Breast epithelium (tissue), 4 donors: Measurements from ENCODE around the gene PCNX2. TPM values are rescaled to one million over a fixed set of nuclear protein-coding genes. Genes with fewer than 3 reads are reported as not detected.
"Not testable (repeated sequence)": the region's sequence is repeated elsewhere in the genome, so short reads cannot be mapped to it uniquely, and the experiment has no call there.

Experiments
- DNase-seq, 2 donors: peaks; one replicate each; pipeline ENCODE4 v3.0.0-alpha.2; 2019; ENCODE audit warnings: low spot score in 2 of 2
- H3K27ac ChIP-seq, 2 donors: fragments of 200-600 bp; sonication (generic) in 1 of 2; one replicate each; pipeline ENCODE4 v1.5.1; 2016 to 2019; ENCODE audit warnings: mild to moderate bottlenecking in 1 of 2
- H3K27me3 ChIP-seq, 2 donors: fragments of 200-600 bp; sonication (generic) in 1 of 2; one replicate each; pipeline versions ENCODE4 v1.5.1 to v1.6.0; 2017 to 2019; ENCODE audit warnings: control low read depth in 1 of 2, mild to moderate bottlenecking in 1 of 2
- H3K36me3 ChIP-seq: fragments of 200-600 bp; one replicate; pipeline ENCODE4 v1.5.1; 2019
- H3K4me1 ChIP-seq, 2 donors: fragments of 200-600 bp; sonication (generic); one replicate each; pipeline ENCODE4 v1.5.1; 2016 to 2019; ENCODE audit warnings: control low read depth in 1 of 2
- H3K4me3 ChIP-seq, 3 donors: fragments of 200-600 bp; sonication (generic); 1 replicate in 2 of 3; 2 replicates in 1 of 3; pipeline ENCODE4 v1.5.1; 2016 to 2019; ENCODE audit warnings: mild to moderate bottlenecking in 3 of 3, moderate library complexity in 2 of 3
- H3K9me3 ChIP-seq, 2 donors: fragments of 200-600 bp; sonication (generic) in 1 of 2; one replicate each; pipeline ENCODE4 v1.5.1; 2016 to 2019; ENCODE audit warnings: control low read depth in 1 of 2
- CTCF ChIP-seq, 3 donors: fragments of 450-650 bp; IDR thresholded peaks; one replicate each; pipeline ENCODE4 v1.5.1; 2016 to 2017; ENCODE audit warnings: antibody characterized with exemption in 3 of 3, mild to moderate bottlenecking in 3 of 3, moderate library complexity in 3 of 3
- POLR2A ChIP-seq: fragments of 450-650 bp; IDR thresholded peaks from one replicate; pipeline ENCODE4 v1.6.1; 2016; ENCODE audit warnings: antibody characterized with exemption, mild to moderate bottlenecking, moderate library complexity
- POLR2AphosphoS5 ChIP-seq, 3 donors: sonication (generic); formaldehyde crosslinking; IDR thresholded peaks; one replicate each; pipeline ENCODE4 v1.6.1; 2017; ENCODE audit warnings: antibody characterized with exemption in 3 of 3
- intact Hi-C: fragments of 100-400 bp; cut with DNase I; formaldehyde crosslinking; loops from one replicate; pipeline ENCODE4 v1.15.1; 2023; ENCODE audit warnings: low total_unique reads
- total RNA-seq, 3 donors: library from RNA; depleted of rRNA; stranded (reverse); fragments of >200 nt; gene quantifications; one replicate each; pipeline ENCODE4 v1.1.0, GENCODE V29; 2016

PCNX2 gene
- total RNA-seq, 3 donors from 2014 or later, result 18.7 to 32.6 (median 26.2) TPM

DNA sequence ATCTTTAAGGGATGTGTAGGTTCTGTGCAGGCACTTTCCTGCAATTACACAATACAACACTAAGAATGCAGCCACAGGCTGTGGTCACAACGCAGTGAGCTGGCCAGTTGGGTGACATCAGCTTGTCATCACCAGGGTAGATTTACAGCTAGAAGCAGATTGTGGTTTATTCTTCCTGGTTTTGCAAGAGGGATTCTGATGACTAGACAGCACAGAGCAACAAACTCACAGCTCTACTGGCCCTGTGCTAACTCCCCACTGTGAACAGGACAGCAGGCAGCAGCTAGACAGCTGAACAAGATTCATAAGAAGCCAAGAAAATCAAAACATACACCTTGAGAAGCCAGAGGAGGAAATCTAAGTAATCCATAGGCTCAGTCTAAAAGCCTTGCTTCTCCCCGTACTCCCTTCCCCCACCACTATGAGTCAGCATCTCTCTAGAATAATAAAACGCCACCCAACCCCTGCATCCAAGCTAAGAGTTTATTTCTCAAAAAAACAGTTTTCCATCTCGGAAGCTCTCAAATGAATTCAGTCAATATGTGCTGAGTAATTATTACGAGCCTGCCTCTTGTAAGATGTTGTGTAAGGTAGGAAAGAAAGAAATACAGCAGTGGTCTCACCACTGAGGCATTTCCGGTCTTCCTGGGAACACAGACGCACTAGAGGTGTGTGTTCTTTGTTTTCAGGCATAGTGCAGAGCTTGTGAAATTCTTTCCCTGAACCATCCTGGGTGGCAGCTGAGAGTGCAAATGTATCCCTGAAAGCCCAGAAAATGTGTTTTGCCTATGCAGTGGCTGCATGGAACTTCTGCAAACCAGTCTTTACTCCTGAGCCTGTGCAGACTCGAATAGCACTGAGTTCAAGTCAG is 182.3 kb downstream of the PCNX2 start:
- Histone ChIP-seq H3K27ac (peak overlapping the region; percentile 85), H3K4me1 (peaks cover 0 to 12% of the 10 kb centered on the region in 2 donors), H3K4me3 (peak overlapping the region in 1 of 3 donors; percentile 34), H3K27me3 (no peaks in the 10 kb centered on the region), H3K36me3 (no peaks in the 10 kb centered on the region), H3K9me3 (no peaks in the 10 kb centered on the region)
- DNase-seq, result peak in 1 of 2 donors; percentile 84
- TF ChIP-seq CTCF (IDR thresholded peaks at IDR 0.05) (no peak), POLR2AphosphoS5 (IDR thresholded peaks at IDR 0.05) (peak; percentile 92 to 99 (median 94))
- intact Hi-C loops, result no loop called here

GRCh38 chr1:233112186-233113008 is 183.1 kb downstream of the PCNX2 start:
- DNase-seq, result no peak
- Histone ChIP-seq H3K36me3 (no peaks in the 10 kb centered on the region), H3K4me3 (no peak overlapping the region), H3K27ac (peak overlapping the region; percentile 85), H3K27me3 (no peaks in the 10 kb centered on the region), H3K4me1 (peaks cover 0 to 12% of the 10 kb centered on the region in 2 donors), H3K9me3 (no peaks in the 10 kb centered on the region)
- TF ChIP-seq CTCF (IDR thresholded peaks at IDR 0.05), result no peak
- TF ChIP-seq POLR2AphosphoS5 (IDR thresholded peaks at IDR 0.05), result no peak
- TF ChIP-seq POLR2A, result no peak
- intact Hi-C loops, result no loop called here

- Histone ChIP-seq H3K9me3 (no peaks in the 10 kb centered on the region), H3K27me3 (no peaks in the 10 kb centered on the region), H3K27ac (no peak overlapping the region), H3K4me1 (peaks cover 0 to 12% of the 10 kb centered on the region in 2 donors), H3K36me3 (no peaks in the 10 kb centered on the region), H3K4me3 (no peak overlapping the region)
- DNase-seq, result no peak
- TF ChIP-seq POLR2A (no peak), POLR2AphosphoS5 (IDR thresholded peaks at IDR 0.05) (no peak), CTCF (IDR thresholded peaks at IDR 0.05) (no peak)
- intact Hi-C loops, result no loop called here
Measured at GRCh38 chr1:233111731-233112130, 183.8 kb downstream of the PCNX2 start.

DNA sequence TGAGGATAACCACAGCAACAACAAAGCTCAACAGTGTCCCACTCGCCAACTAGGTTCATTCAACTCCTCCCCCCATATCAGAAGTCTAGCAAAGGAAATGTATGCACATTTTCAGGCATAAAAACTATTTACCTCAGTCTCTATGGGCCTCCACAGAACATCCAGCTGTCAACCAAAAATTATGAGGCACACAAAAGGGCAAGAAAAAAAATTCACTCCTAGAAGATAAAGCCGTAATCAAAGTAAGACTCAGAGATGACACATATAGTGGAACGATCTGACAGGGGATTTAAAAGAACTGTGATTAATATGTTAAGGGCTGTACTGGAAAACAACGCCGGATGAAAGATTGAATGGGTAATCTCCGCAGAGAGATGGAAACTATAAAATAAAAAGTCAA is 186.4 kb downstream of the PCNX2 start:
- Histone ChIP-seq H3K27me3 (no peaks in the 10 kb centered on the region), H3K27ac (no peak overlapping the region), H3K9me3 (no peaks in the 10 kb centered on the region), H3K4me1 (peaks cover 0 to 12% of the 10 kb centered on the region in 2 donors), H3K36me3 (no peaks in the 10 kb centered on the region), H3K4me3 (no peak overlapping the region)
- TF ChIP-seq POLR2AphosphoS5 (IDR thresholded peaks at IDR 0.05), result no peak
- TF ChIP-seq POLR2A, result no peak
- TF ChIP-seq CTCF (IDR thresholded peaks at IDR 0.05), result no peak
- intact Hi-C loops, result no loop called here
- DNase-seq, result no peak

GRCh38 chr1:233107716-233108130 is 187.8 kb downstream of the PCNX2 start:
- peak in 1 of 2 donors; percentile 68 for DNase-seq
- H3K4me1 ChIP-seq, H3K36me3 ChIP-seq, H3K27me3 ChIP-seq, intact Hi-C loops, H3K9me3 ChIP-seq, H3K4me3 ChIP-seq: not testable (repeated sequence)
- peak overlapping the region in 1 of 2 donors; percentile 75 for H3K27ac ChIP-seq
